Endothelial cell of umbilical vein (primary cell): ENCODE data around the gene CEACAM5. TPM values are rescaled to one million over a fixed set of nuclear protein-coding genes. Genes with fewer than 3 reads are reported as not detected.

Experiments used
- BruUV-seq: library from RNA; stranded (reverse); fragments of 400-500 nt; replicated peaks from 2 replicates; lab custom pipeline; 2021; lab: Mats Ljungman, UMichigan
- CTCF ChIA-PET: fragments of 300-600, 350-600 bp; sonication (Branson Sonifier 250); formaldehyde crosslinking; loops from one replicate; lab custom pipeline; 2021; ENCODE audit warnings: antibody characterized with exemption, inconsistent platforms; lab: Charles Lee
- POLR2A ChIA-PET: fragments of 300-600, 350-600 bp; sonication (Branson Sonifier 250); formaldehyde crosslinking; loops from one replicate; lab custom pipeline; 2021; ENCODE audit warnings: antibody characterized with exemption, inconsistent platforms; lab: Charles Lee
- DNase-seq: peaks from one replicate; pipeline ENCODE4 v3.0.0-alpha.2; 2011; ENCODE audit warnings: low read depth, low spot score
- FAIRE-seq: peaks from 2 replicates; lab custom pipeline; 2011; peaks lifted over from hg19 to GRCh38; lab: Jason Lieb, UNC
- H2AFZ ChIP-seq: 2 replicates; pipeline ENCODE4 v1.6.0; 2012; ENCODE audit warnings: low read depth, low read length, control low read depth, inconsistent platforms
- H3K27ac ChIP-seq: 2 replicates; pipeline ENCODE4 v1.5.1; 2011; ENCODE audit warnings: low read depth, mild to moderate bottlenecking, control low read depth, low read length, moderate library complexity; ENCODE audit not compliant: insufficient read depth
- H3K27me3 ChIP-seq, 2 experiments: 2 replicates each; pipeline versions ENCODE4 v1.6.0 to v1.6.1; 2011; ENCODE audit warnings: low read length in 2 of 2, mixed read lengths in 1 of 2; ENCODE audit not compliant: control insufficient read depth in 2 of 2, insufficient read depth in 2 of 2
- H3K36me3 ChIP-seq, 2 experiments: 2 replicates in 1 of 2; 3 replicates in 1 of 2; pipeline ENCODE4 v1.5.1; 2011; ENCODE audit warnings: low read length in 2 of 2, mild to moderate bottlenecking in 1 of 2, moderate library complexity in 1 of 2; ENCODE audit not compliant: control insufficient read depth in 2 of 2, insufficient read depth in 2 of 2; ENCODE audit errors: extremely low read depth in 1 of 2
- H3K4me1 ChIP-seq: 3 replicates; pipeline ENCODE4 v1.5.1; 2011; ENCODE audit warnings: mild to moderate bottlenecking, low read length; ENCODE audit not compliant: control insufficient read depth, insufficient read depth; ENCODE audit errors: extremely low read depth
- H3K4me2 ChIP-seq: 2 replicates; pipeline ENCODE4 v1.6.1; 2011; ENCODE audit warnings: low read length, control low read depth, mixed read lengths; ENCODE audit not compliant: insufficient read depth
- H3K4me3 ChIP-seq, 3 experiments: fragments of 200-600 bp in 1 of 3; sonication (generic), shearing (Covaris generic) in 1 of 3; replicated peaks in 1 of 3; 2 replicates each; pipeline ENCODE4 v1.5.1; 2011 to 2016; ENCODE audit warnings: control low read depth in 3 of 3, low read length in 3 of 3, mild to moderate bottlenecking in 2 of 3, inconsistent platforms in 1 of 3, low read depth in 1 of 3, moderate library complexity in 1 of 3; ENCODE audit not compliant: insufficient read depth in 1 of 3
- H3K79me2 ChIP-seq: 2 replicates; pipeline ENCODE4 v1.6.0; 2012; ENCODE audit warnings: low read length, inconsistent platforms; ENCODE audit not compliant: control insufficient read depth, insufficient read depth
- H3K9ac ChIP-seq: replicated peaks from 2 replicates; pipeline ENCODE3; 2011; ENCODE audit warnings: low read length, control low read depth; ENCODE audit not compliant: insufficient read depth; ENCODE audit errors: extremely low read depth
- H3K9me1 ChIP-seq: replicated peaks from 3 replicates; pipeline ENCODE4 v1.6.0; 2011; ENCODE audit warnings: mild to moderate bottlenecking, low read length; ENCODE audit not compliant: control insufficient read depth, insufficient read depth; ENCODE audit errors: extremely low read depth
- H3K9me3 ChIP-seq: replicated peaks from 2 replicates; pipeline ENCODE4 v1.5.1; 2012; ENCODE audit warnings: low read length, inconsistent platforms; ENCODE audit not compliant: control insufficient read depth, insufficient read depth
- H4K20me1 ChIP-seq: replicated peaks from 2 replicates; pipeline ENCODE3; 2011; ENCODE audit warnings: mild to moderate bottlenecking, low read length; ENCODE audit not compliant: control insufficient read depth, insufficient read depth; ENCODE audit errors: extremely low read depth
- CTCF ChIP-seq, 2 donors: IDR thresholded peaks; 1 replicate in 1 of 2; 2 replicates in 1 of 2; pipeline ENCODE4 v1.5.1; 2011; ENCODE audit warnings: low read length in 2 of 2, mild to moderate bottlenecking in 2 of 2, moderate library complexity in 2 of 2, control low read depth in 1 of 2, inconsistent platforms in 1 of 2, low read depth in 1 of 2; ENCODE audit not compliant: insufficient read depth in 1 of 2; ENCODE audit errors: extremely low read depth in 1 of 2
- EZH2 ChIP-seq: IDR thresholded peaks from 2 replicates; pipeline ENCODE4 v1.6.1; 2012; ENCODE audit warnings: borderline replicate concordance, low read depth, mild to moderate bottlenecking, moderate library complexity, low read length, inconsistent platforms; ENCODE audit not compliant: severe bottlenecking
- FOS ChIP-seq: IDR thresholded peaks from 2 replicates; pipeline ENCODE4 v1.6.1; 2011; ENCODE audit warnings: mild to moderate bottlenecking, low read length, moderate library complexity, borderline replicate concordance; ENCODE audit not compliant: insufficient read depth
- GATA2 ChIP-seq: IDR thresholded peaks from 2 replicates; pipeline ENCODE4 v1.7.0; 2011; ENCODE audit warnings: low read depth, mild to moderate bottlenecking, moderate library complexity, mixed read lengths, low read length; ENCODE audit not compliant: insufficient read length, insufficient read depth
- JUN ChIP-seq: IDR thresholded peaks from 2 replicates; pipeline ENCODE4 v1.6.1; 2011; ENCODE audit warnings: borderline replicate concordance, low read depth; ENCODE audit not compliant: insufficient read length, insufficient read depth
- MAX ChIP-seq: IDR thresholded peaks from 2 replicates; pipeline ENCODE4 v1.6.1; 2011; ENCODE audit not compliant: insufficient read depth, insufficient read length
- MYC ChIP-seq: IDR thresholded peaks from one replicate; pipeline ENCODE4 v1.6.1; 2011; ENCODE audit warnings: mild to moderate bottlenecking, low read depth, low read length
- POLR2A ChIP-seq: IDR thresholded peaks from 2 replicates; pipeline ENCODE4 v1.6.1; 2012; ENCODE audit warnings: low read depth, mild to moderate bottlenecking, control low read depth, low read length
- POLR2AphosphoS5 ChIP-seq: IDR thresholded peaks from 2 replicates; pipeline ENCODE4 v1.6.1; 2012; ENCODE audit warnings: low read depth, mild to moderate bottlenecking, control low read depth, low read length, moderate library complexity; ENCODE audit not compliant: insufficient read depth
- dilution Hi-C: fragments of 300-500 bp; cut with MboI; formaldehyde crosslinking; loops from one replicate; pipeline ENCODE4 v1.15.0; 2019; ENCODE audit warnings: low sequenced_read_pairs; ENCODE audit not compliant: extremely low pct_ligation_motif_present
- intact Hi-C: fragments of 100-400 bp; cut with micrococcal nuclease; formaldehyde crosslinking; loops from one replicate; pipeline ENCODE4 v1.10.0; 2022
- polyA plus RNA-seq, 4 experiments: library from polyadenylated mRNA; depleted of rRNA in 3 of 4; stranded (reverse) in 3 of 4; unstranded in 1 of 4; fragments of >200 nt; gene quantifications; 2 replicates each; pipeline versions ENCODE4 v1.2.1 to v1.2.3, GENCODE V29; 2011 to 2012; ENCODE audit warnings: missing spikeins in 1 of 4
- total RNA-seq: library from RNA; stranded (reverse); gene quantifications from 2 replicates; pipeline ENCODE4 v1.2.3, GENCODE V29; 2021

CEACAM5 gene
- total and polyA plus RNA-seq, 2 donors (not counting 3 experiments of a cell fraction or from before 2014, with no cell fraction given): not detected

DNA sequence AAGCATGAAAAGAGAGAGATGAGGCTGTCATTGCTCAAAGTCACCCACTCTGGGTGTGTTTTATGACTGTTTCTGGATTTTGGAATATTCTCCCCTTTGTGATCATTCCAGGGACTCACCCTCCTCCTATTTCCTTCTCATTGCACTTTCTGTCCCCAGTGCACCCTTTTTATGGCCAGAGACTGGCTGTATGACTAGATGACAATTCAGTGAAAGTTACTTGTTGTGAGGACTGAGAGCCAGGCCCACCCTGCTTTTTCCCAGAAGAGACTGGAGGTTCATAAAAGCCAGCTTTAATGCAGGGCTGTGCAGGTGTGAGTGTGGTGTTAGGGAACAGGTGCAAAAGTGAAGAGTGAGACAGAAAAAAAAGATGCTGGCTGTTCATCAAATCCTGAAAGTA is 37.7 kb upstream of the CEACAM5 start:
- no peak for FAIRE-seq
- H4K20me1 ChIP-seq: no peaks in the 10 kb centered on the region
- H3K9me3 ChIP-seq: peaks cover 6% of the 10 kb centered on the region
- TF ChIP-seq GATA2 (no peak), POLR2AphosphoS5 (no peak), MAX (no peak), POLR2A (no peak), CTCF (IDR thresholded peaks at IDR 0.05; ENCODE audit: extremely low read depth in 1 of 2, insufficient read depth in 1 of 2, low read depth in 1 of 2, low read length in 2 of 2) (no peak), FOS (no peak)
- no TSS peak for BruUV-seq
- H3K27ac ChIP-seq: no peak overlapping the region
- ChIA-PET POLR2A (no interaction called here), CTCF (interaction anchor here (0.9 kb wide), 1 partner anchor 24 kb away, joined by 4 read pairs; no protein-coding TSS in a partner anchor)
- H3K9ac ChIP-seq: no peak overlapping the region
- H3K4me3 ChIP-seq: no peak overlapping the region
- no peaks in the 10 kb centered on the region for H3K79me2 ChIP-seq
- no peak for DNase-seq
- H3K4me1 ChIP-seq: no peaks in the 10 kb centered on the region
- no peak overlapping the region for H2AFZ ChIP-seq
- no peaks in the 10 kb centered on the region for H3K9me1 ChIP-seq
- no peaks in the 10 kb centered on the region for H3K36me3 ChIP-seq
- peaks cover 2 to 5% of the 10 kb centered on the region in 2 experiments for H3K27me3 ChIP-seq
- no peak overlapping the region for H3K4me2 ChIP-seq
- intact Hi-C loops: no loop called here
- dilution Hi-C loops: no loop called here

GRCh38 chr19:41671486-41671885 is 36.9 kb upstream of the CEACAM5 start:
- Histone ChIP-seq H3K9me3 (no peaks in the 10 kb centered on the region), H2AFZ (no peak overlapping the region), H3K36me3 (no peaks in the 10 kb centered on the region), H3K27me3 (peaks cover 4 to 8% of the 10 kb centered on the region in 2 experiments), H3K4me1 (no peaks in the 10 kb centered on the region), H3K79me2 (no peaks in the 10 kb centered on the region), H3K9ac (no peak overlapping the region), H3K4me3 (no peak overlapping the region), H3K9me1 (no peaks in the 10 kb centered on the region), H3K27ac (no peak overlapping the region), H3K4me2 (no peak overlapping the region), H4K20me1 (no peaks in the 10 kb centered on the region)
- POLR2A ChIA-PET: no interaction called here
- DNase-seq (no peak), FAIRE-seq (no peak)
- dilution Hi-C loops (no loop called here), intact Hi-C loops (no loop called here)
- CTCF ChIA-PET: no interaction called here
- TF ChIP-seq POLR2A (no peak), POLR2AphosphoS5 (no peak), EZH2 (no peak), JUN (no peak), FOS (no peak), MAX (no peak), CTCF (IDR thresholded peaks at IDR 0.05; ENCODE audit: extremely low read depth in 1 of 2, insufficient read depth in 1 of 2, low read depth in 1 of 2, low read length in 2 of 2) (no peak), GATA2 (no peak), MYC (no peak)
- BruUV-seq: no TSS peak
